GM12801 (cell line): ENCODE results near the gene ACP3.

Experiments used
- TF ChIP-seq, protein P1 (sequence below): IDR thresholded peaks from one replicate; pipeline ENCODE4 v1.5.1; 2011; ENCODE audit warnings: control low read depth; ENCODE audit not compliant: insufficient read length; ENCODE audit errors: extremely low read depth

ACP3 gene

GRCh38 chr3:132405609-132406299, 88.5 kb downstream of the ACP3 start:
- TF ChIP-seq, protein P1, sequence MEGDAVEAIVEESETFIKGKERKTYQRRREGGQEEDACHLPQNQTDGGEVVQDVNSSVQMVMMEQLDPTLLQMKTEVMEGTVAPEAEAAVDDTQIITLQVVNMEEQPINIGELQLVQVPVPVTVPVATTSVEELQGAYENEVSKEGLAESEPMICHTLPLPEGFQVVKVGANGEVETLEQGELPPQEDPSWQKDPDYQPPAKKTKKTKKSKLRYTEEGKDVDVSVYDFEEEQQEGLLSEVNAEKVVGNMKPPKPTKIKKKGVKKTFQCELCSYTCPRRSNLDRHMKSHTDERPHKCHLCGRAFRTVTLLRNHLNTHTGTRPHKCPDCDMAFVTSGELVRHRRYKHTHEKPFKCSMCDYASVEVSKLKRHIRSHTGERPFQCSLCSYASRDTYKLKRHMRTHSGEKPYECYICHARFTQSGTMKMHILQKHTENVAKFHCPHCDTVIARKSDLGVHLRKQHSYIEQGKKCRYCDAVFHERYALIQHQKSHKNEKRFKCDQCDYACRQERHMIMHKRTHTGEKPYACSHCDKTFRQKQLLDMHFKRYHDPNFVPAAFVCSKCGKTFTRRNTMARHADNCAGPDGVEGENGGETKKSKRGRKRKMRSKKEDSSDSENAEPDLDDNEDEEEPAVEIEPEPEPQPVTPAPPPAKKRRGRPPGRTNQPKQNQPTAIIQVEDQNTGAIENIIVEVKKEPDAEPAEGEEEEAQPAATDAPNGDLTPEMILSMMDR, result no peak

DNA sequence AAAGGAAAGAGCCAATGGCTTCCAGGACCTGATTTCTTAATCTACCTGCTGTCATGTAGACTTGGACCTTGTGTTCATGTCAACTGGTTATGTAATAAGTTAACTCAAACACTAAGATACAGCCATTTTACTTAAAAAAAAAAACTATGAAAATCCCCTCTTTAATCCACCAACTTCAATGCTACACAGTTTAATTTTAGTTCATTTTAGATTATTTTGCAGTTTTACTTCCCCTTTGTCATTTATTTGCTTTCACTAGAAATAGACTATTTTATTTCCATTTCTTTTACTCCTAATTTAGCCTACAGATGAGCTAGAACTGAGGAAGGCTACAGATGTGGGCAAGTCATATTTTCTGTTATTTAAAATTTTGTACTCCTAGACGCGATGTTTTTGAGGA, 89.4 kb downstream of the ACP3 start:
- TF ChIP-seq, protein P1, result no peak

DNA sequence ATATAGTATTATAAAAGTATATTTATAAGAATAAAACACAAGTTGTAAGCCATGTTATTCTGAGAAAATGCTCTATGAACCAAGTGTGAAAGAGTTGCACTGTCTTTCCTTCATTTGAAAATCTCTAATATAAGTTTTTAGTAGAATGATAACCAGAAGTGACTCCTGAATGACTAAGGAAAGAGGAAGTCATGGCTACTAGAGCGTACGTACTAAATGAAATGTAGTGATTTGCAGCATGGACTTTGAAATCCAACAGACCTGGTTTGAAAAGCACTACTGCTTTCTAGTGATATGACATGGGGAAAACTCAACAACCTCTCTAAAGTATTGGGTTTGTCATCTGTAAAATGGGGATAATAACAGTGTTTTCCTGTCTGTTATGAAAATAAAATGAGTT, 89.8 kb downstream of the ACP3 start:
- TF ChIP-seq, protein P1, result no peak
